Fibroblast of villous mesenchyme (primary cell): ENCODE measurements around the gene LCE3E. TPM values are rescaled to one million over a fixed set of nuclear protein-coding genes. Genes with fewer than 3 reads are reported as not detected.

Experiments
- DNase-seq: peaks from one replicate; pipeline ENCODE4 v3.0.0-alpha.2; 2010; ENCODE audit warnings: low read depth
- H3K4me3 ChIP-seq: 2 replicates; pipeline ENCODE4 v1.5.1; 2011; ENCODE audit warnings: low read depth, mild to moderate bottlenecking, low read length
- small RNA-seq: library from RNA; depleted of rRNA; stranded (forward); fragments of <200 nt; gene quantifications from one replicate; pipeline ENCODE3, GENCODE V24; 2012
- total RNA-seq: library from RNA; depleted of rRNA; stranded (reverse); fragments of >200 nt; gene quantifications from 2 replicates; pipeline ENCODE4 v1.2.3, GENCODE V29; 2012
- TF ChIP-seq, protein P1 (sequence below): IDR thresholded peaks from 2 replicates; pipeline ENCODE4 v1.5.1; 2012; ENCODE audit warnings: low read depth, mild to moderate bottlenecking, low read length; ENCODE audit not compliant: insufficient read depth

Gene LCE3E
- total RNA-seq, 1 donor, result not detected

GRCh38 chr1:152517237-152517811 lies 49.3 kb downstream of the LCE3E start:
- no peak for DNase-seq
- no peak overlapping the region for H3K4me3 ChIP-seq
- TF ChIP-seq, protein P1, sequence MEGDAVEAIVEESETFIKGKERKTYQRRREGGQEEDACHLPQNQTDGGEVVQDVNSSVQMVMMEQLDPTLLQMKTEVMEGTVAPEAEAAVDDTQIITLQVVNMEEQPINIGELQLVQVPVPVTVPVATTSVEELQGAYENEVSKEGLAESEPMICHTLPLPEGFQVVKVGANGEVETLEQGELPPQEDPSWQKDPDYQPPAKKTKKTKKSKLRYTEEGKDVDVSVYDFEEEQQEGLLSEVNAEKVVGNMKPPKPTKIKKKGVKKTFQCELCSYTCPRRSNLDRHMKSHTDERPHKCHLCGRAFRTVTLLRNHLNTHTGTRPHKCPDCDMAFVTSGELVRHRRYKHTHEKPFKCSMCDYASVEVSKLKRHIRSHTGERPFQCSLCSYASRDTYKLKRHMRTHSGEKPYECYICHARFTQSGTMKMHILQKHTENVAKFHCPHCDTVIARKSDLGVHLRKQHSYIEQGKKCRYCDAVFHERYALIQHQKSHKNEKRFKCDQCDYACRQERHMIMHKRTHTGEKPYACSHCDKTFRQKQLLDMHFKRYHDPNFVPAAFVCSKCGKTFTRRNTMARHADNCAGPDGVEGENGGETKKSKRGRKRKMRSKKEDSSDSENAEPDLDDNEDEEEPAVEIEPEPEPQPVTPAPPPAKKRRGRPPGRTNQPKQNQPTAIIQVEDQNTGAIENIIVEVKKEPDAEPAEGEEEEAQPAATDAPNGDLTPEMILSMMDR, result no peak

DNA sequence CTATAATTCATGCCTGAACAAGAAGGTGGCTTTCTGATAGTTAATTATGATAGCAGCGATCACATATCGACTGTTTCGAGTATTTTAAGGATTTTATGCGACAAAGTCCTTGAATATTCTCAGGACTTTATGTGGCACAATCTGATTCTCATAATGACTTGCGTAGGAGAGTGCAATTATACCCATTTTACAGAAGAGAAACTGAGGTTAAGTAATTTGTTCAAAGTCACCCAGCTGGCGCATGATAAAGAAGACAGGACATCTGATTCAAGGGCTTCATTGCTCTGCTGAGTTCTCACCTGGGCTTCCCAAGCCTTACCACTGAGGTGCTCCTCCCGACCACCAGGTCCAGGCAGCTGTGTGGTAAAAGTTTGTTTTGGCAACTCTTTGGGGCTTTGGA lies 50.5 kb downstream of the LCE3E start:
- no peak for DNase-seq
- H3K4me3 ChIP-seq, result no peak overlapping the region
- TF ChIP-seq, protein P1, result no peak

Small RNA genes lying within 50 kb of the gene (small RNA-seq; reads per million reads assigned to genes)
- gene LCE3B, result not detected

Other genes with a start within 250 kb of the LCE3E start
- under 0.01 TPM in 1 of 2 replicates, not detected in the other for gene FLG, start 241.5 kb downstream of the LCE3E start, total RNA-seq
- gene FLG2, start 206.8 kb downstream of the LCE3E start, total RNA-seq, result not detected in 2 replicates
- gene CRNN, start 152.5 kb downstream of the LCE3E start, total RNA-seq, result not detected in 2 replicates
- not detected in 2 replicates for gene LCE5A, start 56.0 kb downstream of the LCE3E start, total RNA-seq
- gene CRCT1, start 52.3 kb downstream of the LCE3E start, total RNA-seq, result not detected in 2 replicates
- not detected in 2 replicates for gene LCE3D, start 13.7 kb upstream of the LCE3E start, total RNA-seq
- not detected in 2 replicates for gene LCE3C, start 33.5 kb upstream of the LCE3E start, total RNA-seq
- not detected in 2 replicates for gene LCE3B, start 47.0 kb upstream of the LCE3E start, total RNA-seq
- gene LCE3A, start 56.3 kb upstream of the LCE3E start, total RNA-seq, result not detected in 2 replicates
- gene LCE2D, start 96.6 kb upstream of the LCE3E start, total RNA-seq, result not detected in 2 replicates
- gene LCE2C, start 108.5 kb upstream of the LCE3E start, total RNA-seq, result not detected in 2 replicates
- not detected in 2 replicates for gene LCE2B, start 119.3 kb upstream of the LCE3E start, total RNA-seq
- gene LCE2A, start 131.6 kb upstream of the LCE3E start, total RNA-seq, result 0.43 TPM in 1 of 2 replicates, not detected in the other
- gene LCE4A, start 141.4 kb upstream of the LCE3E start, total RNA-seq, result not detected in 2 replicates
- not detected in 2 replicates for gene KPRP, start 191.2 kb upstream of the LCE3E start, total RNA-seq
- gene LCE1F, start 208.4 kb upstream of the LCE3E start, total RNA-seq, result not detected in 2 replicates
- not detected in 2 replicates for gene LCE1E, start 219.5 kb upstream of the LCE3E start, total RNA-seq
- gene LCE1D, start 229.9 kb upstream of the LCE3E start, total RNA-seq, result not detected in 2 replicates
- gene LCE1C, start 239.9 kb upstream of the LCE3E start, total RNA-seq, result not detected in 2 replicates
- gene LCE1B, start 245.2 kb upstream of the LCE3E start, total RNA-seq, result not detected in 2 replicates